Stimulated activated CD4-positive, alpha-beta T cell treated with anti-CD3 and anti-CD28 coated beads, Interleukin-15, amount 100 ng/mL, for 24 hours (primary cell): Measurements from ENCODE around the gene CPS1.

Source experiments
- DNase-seq: peaks from one replicate; pipeline ENCODE4 v3.0.0-alpha.2; 2020

The CPS1 gene

DNA sequence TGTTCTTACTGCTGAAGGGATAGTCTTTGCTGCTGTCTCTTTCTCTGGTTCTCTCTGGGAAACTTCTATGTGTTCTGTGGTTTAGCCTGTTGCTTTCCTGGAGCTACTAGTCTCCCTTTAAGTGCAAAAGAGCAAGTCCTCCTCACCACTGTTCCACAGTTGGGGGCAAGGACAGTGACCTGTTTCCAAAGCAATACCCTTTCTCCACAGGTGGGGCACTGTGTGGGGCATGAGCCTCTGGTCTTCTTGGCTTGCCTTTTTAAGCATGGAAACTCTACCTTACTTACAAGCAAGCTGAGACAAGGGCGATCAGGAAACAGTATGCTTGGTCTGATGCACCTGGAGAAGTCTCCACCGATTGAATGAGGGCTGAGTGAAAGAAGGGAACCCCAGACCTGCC lies 156.7 kb downstream of the CPS1 start:
- DNase-seq: no peak

DNA sequence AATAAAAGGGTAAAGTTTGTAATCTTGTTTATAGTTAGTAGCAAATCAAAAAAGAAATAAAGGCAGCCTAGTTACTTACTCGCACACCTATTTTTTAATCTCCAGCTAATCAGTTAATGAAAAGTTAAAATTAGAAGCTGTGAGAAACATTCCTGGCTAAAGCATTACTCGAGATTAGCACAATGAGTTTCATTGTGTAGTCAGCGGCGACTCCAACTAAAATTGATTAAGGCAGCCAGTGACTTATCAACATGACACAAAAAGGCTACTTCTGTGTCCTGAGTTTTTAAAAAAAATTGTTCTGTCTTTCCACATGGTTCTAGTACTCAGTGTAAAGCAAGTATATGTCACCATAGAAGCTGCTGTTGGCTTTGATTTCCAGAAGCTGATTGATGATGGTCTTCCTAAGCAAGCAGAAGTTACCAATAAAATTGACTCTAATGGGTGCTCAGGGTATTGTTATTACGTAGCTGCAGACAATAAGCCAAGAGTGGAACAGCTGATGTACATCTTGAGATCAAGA lies 159.2 kb downstream of the CPS1 start:
- DNase-seq: no peak

DNA sequence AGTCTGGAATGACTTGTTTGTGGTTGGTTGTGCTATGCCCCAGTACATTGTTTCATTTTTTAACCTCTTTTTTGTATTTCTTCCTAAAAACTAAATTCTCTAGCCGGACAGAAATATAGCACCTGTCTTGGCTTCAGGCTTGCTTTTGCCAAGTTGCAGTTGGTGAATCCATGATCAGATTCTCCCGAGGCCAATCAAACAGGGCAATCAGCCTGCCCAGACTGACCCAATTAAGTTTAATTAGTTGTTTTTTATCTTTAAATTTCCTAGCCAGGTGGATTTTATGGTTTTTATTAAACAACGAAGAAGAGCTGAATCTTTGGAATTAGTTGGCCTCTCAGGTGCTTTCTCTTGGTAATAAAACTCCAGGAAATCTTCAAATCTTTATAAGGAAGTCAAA lies 162.1 kb downstream of the CPS1 start:
- no peak for DNase-seq

DNA sequence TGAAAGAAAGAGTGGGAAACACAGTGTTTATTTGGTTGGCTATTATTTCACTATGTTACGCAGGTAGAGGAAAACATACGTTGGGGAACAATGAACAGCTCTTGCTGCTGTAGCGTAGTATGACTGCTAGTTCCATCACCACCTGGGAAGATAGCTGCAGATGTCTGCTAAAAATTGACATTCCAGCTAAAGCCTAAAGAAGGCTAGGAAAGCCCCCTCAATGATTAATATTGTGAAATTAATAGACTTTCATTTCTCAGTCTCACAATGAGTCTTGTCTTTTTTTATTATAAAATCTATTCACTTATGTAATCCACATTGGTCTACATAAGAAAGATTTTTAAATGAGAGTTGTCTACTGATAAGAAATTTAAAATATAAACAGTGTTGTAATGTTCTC lies 165.7 kb downstream of the CPS1 start:
- no peak for DNase-seq

DNA sequence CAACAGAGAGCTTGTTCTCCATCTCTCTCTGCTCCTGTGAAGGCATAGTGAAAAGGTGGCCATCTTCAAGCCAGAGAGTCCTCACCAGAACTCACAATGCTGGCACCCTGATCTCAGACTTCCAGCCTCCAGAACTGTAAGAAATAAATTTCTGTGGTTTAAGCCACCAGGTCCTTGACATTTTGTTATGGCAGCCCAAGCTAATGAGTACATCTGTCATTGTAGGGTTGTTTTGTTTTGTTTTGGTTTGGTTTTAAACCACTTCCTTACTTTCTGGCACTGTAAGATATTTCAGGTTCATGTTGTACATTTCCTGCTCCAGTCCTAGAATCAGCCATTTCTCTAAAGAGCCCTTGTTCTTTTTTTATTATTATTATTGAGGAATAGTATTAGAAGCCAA lies 171.2 kb downstream of the CPS1 start:
- DNase-seq: no peak
